ENCODE results near the gene KRTAP10-1. TPM values are rescaled to one million over a fixed set of nuclear protein-coding genes. Genes with fewer than 3 reads are reported as not detected.

KRTAP10-1 gene
- total RNA-seq, 1 experiment from 2014 or later = not detected

DNA sequence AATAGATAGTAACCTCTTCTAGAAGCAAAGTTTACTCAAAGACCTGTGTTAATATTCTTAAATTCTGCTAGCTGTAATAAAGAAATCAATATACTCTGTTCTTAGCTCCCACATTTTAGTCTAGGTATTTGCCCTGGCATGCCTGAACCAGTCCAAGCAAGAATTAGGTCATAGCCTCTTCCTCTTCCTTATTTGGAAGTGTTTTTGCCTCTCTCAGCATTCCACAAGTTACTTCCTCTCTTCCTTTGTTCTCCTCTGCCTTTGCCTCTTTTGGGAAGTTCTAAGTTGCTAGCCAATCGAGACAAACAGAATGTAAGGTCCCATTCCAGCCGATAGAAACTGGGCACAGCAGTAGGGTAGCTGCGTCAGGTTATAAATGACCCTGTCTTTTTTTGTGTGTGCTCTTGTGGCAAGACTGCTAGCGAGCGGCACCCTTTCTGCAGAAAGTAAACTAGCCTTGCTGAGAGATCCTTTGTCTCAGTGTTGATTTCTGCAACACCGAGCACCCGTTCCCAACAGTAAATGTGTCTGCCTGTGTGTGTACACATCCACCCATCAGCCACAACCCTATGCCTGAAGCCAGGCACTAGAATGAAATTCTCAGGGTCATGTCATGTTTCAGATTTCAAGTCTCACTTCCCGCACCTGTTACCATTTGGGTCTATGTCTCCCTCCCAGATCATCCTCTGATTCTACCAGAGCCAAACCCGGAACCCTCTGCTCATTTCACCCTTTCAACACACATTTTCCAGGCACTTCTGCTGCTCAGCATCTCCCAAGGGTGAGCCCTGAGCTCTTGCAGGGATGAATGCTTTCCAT, 47.2 kb downstream of the KRTAP10-1 start:
- no peak overlapping the region for H3K4me3 ChIP-seq (ENCODE audit: low read depth in 2 of 2, low read length in 2 of 2)
- in situ Hi-C loops (cut with HindIII; ENCODE audit: low pct_unique_long_range_greater_than_20kb, low sequenced_read_pairs) (no loop called here), intact Hi-C loops (cut with micrococcal nuclease; ENCODE audit: unreplicated experiment) (no loop called here)
- H3K4me1 ChIP-seq (ENCODE audit: control insufficient read depth, insufficient read depth, low read length) = no peaks in the 10 kb centered on the region
- no peaks in the 10 kb centered on the region for H3K9me3 ChIP-seq (ENCODE audit: control insufficient read depth, insufficient read depth, low read depth, low read length)
- CTCF ChIA-PET = no interaction called here
- POLR2A ChIA-PET = no interaction called here
- no peaks in the 10 kb centered on the region for H3K36me3 ChIP-seq (ENCODE audit: control insufficient read depth, insufficient read depth, low read length)
- ATAC-seq (no peak), DNase-seq (ENCODE audit: low read depth, low spot score) (no peak)
- no TSS peak for BruUV-seq (replicated peaks)
- TF ChIP-seq TCF7L2 (IDR thresholded peaks at IDR 0.05; ENCODE audit: low read depth, low read length) = no peak
- no peak for TF ChIP-seq REST (IDR thresholded peaks at IDR 0.05; ENCODE audit: insufficient read depth in 1 of 2, low read depth in 2 of 2, low read length in 1 of 2)
- no peak for TF ChIP-seq POLR2AphosphoS5 (IDR thresholded peaks at IDR 0.05; ENCODE audit: low read depth, low read length)
- no peak for TF ChIP-seq SIN3A (IDR thresholded peaks at IDR 0.05; ENCODE audit: borderline replicate concordance, insufficient read depth, low read depth, low read length)
- TF ChIP-seq, protein P1, sequence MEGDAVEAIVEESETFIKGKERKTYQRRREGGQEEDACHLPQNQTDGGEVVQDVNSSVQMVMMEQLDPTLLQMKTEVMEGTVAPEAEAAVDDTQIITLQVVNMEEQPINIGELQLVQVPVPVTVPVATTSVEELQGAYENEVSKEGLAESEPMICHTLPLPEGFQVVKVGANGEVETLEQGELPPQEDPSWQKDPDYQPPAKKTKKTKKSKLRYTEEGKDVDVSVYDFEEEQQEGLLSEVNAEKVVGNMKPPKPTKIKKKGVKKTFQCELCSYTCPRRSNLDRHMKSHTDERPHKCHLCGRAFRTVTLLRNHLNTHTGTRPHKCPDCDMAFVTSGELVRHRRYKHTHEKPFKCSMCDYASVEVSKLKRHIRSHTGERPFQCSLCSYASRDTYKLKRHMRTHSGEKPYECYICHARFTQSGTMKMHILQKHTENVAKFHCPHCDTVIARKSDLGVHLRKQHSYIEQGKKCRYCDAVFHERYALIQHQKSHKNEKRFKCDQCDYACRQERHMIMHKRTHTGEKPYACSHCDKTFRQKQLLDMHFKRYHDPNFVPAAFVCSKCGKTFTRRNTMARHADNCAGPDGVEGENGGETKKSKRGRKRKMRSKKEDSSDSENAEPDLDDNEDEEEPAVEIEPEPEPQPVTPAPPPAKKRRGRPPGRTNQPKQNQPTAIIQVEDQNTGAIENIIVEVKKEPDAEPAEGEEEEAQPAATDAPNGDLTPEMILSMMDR (IDR thresholded peaks at IDR 0.05) = no peak
- H3K27ac ChIP-seq (ENCODE audit: low read length) = no peak overlapping the region
- no peaks in the 10 kb centered on the region for H3K27me3 ChIP-seq (ENCODE audit: control insufficient read depth, insufficient read depth, low read length)

DNA sequence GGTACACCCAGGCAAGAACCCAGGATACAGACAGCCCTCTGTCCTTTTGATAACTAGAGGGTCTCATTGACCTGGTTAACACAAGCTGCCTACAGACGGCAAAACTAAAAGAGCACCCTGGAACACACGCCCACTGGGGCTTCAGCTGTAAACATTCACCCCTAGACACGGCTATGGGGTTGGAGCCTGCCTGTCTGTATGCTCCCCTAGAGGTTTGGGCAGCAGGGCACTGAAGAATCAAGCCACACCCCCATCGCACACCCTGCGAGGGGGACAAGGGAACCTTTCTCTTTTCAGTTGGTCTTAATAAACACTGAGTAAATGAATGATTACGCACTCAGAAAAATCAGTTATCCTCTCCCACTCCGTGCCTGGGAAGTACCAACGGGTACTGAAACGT, 49.2 kb downstream of the KRTAP10-1 start:
- no TSS peak for BruUV-seq (replicated peaks)
- Histone ChIP-seq H3K9me3 (ENCODE audit: control insufficient read depth, insufficient read depth, low read depth, low read length) (no peaks in the 10 kb centered on the region), H3K27ac (ENCODE audit: low read length) (no peak overlapping the region), H3K4me1 (ENCODE audit: control insufficient read depth, insufficient read depth, low read length) (no peaks in the 10 kb centered on the region), H3K4me3 (ENCODE audit: low read depth in 2 of 2, low read length in 2 of 2) (no peak overlapping the region), H3K36me3 (ENCODE audit: control insufficient read depth, insufficient read depth, low read length) (no peaks in the 10 kb centered on the region), H3K27me3 (ENCODE audit: control insufficient read depth, insufficient read depth, low read length) (no peaks in the 10 kb centered on the region)
- intact Hi-C loops (cut with micrococcal nuclease; ENCODE audit: unreplicated experiment) = no loop called here
- ChIA-PET CTCF (interaction anchor here (0.6 kb wide), 1 partner anchor 14 kb away, joined by 10 read pairs; no protein-coding TSS in a partner anchor), POLR2A (no interaction called here)
- TF ChIP-seq TCF7L2 (IDR thresholded peaks at IDR 0.05; ENCODE audit: low read depth, low read length) = no peak
- in situ Hi-C loops (cut with HindIII; ENCODE audit: low pct_unique_long_range_greater_than_20kb, low sequenced_read_pairs) = no loop called here
- no peak for DNase-seq (ENCODE audit: low read depth, low spot score)
- no peak for ATAC-seq

DNA sequence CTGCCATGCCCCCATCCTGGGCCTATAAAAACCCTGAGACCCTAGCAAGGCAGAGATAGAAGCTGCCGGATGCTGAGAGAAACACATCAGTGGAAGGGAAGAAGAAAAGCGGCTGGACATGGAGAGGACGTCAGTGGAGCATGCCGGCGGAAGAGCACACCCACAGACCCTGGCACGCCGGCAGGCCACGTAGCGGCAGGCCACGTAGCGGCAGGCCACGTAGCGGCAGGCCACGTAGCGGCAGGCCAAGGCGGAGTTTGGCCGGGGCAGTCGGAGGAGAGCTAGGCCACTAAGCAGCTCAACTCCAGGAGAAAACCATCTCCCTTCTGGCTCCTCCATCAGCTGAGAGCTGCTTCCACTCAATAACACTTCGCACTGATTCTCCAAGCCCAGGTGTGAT, 49.6 kb downstream of the KRTAP10-1 start:
- intact Hi-C loops (cut with micrococcal nuclease; ENCODE audit: unreplicated experiment) (no loop called here), in situ Hi-C loops (cut with HindIII; ENCODE audit: low pct_unique_long_range_greater_than_20kb, low sequenced_read_pairs) (no loop called here)
- ATAC-seq = no peak
- ChIA-PET CTCF (no interaction called here), POLR2A (no interaction called here)
- H3K36me3 ChIP-seq (ENCODE audit: control insufficient read depth, insufficient read depth, low read length) = no peaks in the 10 kb centered on the region
- no TSS peak for BruUV-seq (replicated peaks)
- H3K4me1 ChIP-seq (ENCODE audit: control insufficient read depth, insufficient read depth, low read length) = no peaks in the 10 kb centered on the region
- H3K27me3 ChIP-seq (ENCODE audit: control insufficient read depth, insufficient read depth, low read length) = no peaks in the 10 kb centered on the region
- H3K9me3 ChIP-seq (ENCODE audit: control insufficient read depth, insufficient read depth, low read depth, low read length) = no peaks in the 10 kb centered on the region
- DNase-seq (ENCODE audit: low read depth, low spot score) = no peak
- no peak overlapping the region for H3K4me3 ChIP-seq (ENCODE audit: low read depth in 2 of 2, low read length in 2 of 2)
- no peak overlapping the region for H3K27ac ChIP-seq (ENCODE audit: low read length)
- no peak for TF ChIP-seq TCF7L2 (IDR thresholded peaks at IDR 0.05; ENCODE audit: low read depth, low read length)
- no peak for TF ChIP-seq REST (IDR thresholded peaks at IDR 0.05; ENCODE audit: insufficient read depth in 1 of 2, low read depth in 2 of 2, low read length in 1 of 2)
- TF ChIP-seq, protein P1 (IDR thresholded peaks at IDR 0.05) = no peak
- TF ChIP-seq POLR2AphosphoS5 (IDR thresholded peaks at IDR 0.05; ENCODE audit: low read depth, low read length) = no peak
- no peak for TF ChIP-seq SIN3A (IDR thresholded peaks at IDR 0.05; ENCODE audit: borderline replicate concordance, insufficient read depth, low read depth, low read length)
